Dendritic cell treated with granulocyte-macrophage colony-stimulating factor and Interleukin-4, amounts not matched to agents 40 ng/mL and 50 ng/mL, for 4 days (primary cell): ENCODE results near the gene DNASE2B.
A peak's percentile ranks its signal among the peaks of the same experiment; 100 is the strongest.
"Not testable (repeated sequence)": the region's sequence is repeated elsewhere in the genome, so short reads cannot be mapped to it uniquely, and the experiment has no call there.

Experiments used
- H3K27ac Mint-ChIP-seq: one replicate; pipeline ENCODE4 v1.8.0; 2022; ENCODE audit warnings: mild to moderate bottlenecking, mixed read lengths
- H3K27me3 Mint-ChIP-seq: one replicate; pipeline ENCODE4 v1.8.0; 2022; ENCODE audit warnings: mild to moderate bottlenecking, mixed read lengths
- H3K36me3 Mint-ChIP-seq: one replicate; pipeline ENCODE4 v1.8.0; 2022; ENCODE audit warnings: low read depth, mixed read lengths
- H3K4me1 Mint-ChIP-seq: one replicate; pipeline ENCODE4 v1.8.0; 2022; ENCODE audit warnings: low read depth, mixed read lengths
- H3K4me3 Mint-ChIP-seq: one replicate; pipeline ENCODE4 v1.8.0; 2022; ENCODE audit warnings: mild to moderate bottlenecking, moderate library complexity, mixed read lengths
- H3K9me3 Mint-ChIP-seq: one replicate; pipeline ENCODE4 v1.8.0; 2022; ENCODE audit warnings: mixed read lengths
- intact Hi-C: fragments of 100-400 bp; cut with micrococcal nuclease; formaldehyde crosslinking; loops from one replicate; pipeline ENCODE4 v1.15.0; 2022

The DNASE2B gene

GRCh38 chr1:84434801-84435549 lies 36.7 kb downstream of the DNASE2B start:
- Mint-ChIP-seq H3K36me3 (no peaks in the 10 kb centered on the region), H3K4me3 (no peak overlapping the region), H3K4me1 (peaks cover 18% of the 10 kb centered on the region), H3K27ac (no peak overlapping the region), H3K9me3 (no peaks in the 10 kb centered on the region), H3K27me3 (no peaks in the 10 kb centered on the region)
- intact Hi-C loops: loop anchor here (5.0 to 10.0 kb wide), 5 partner anchors 133 to 500 kb away; partner anchors contain the start of genes SAMD13 and SSX2IP

GRCh38 chr1:84436876-84437655 lies 38.8 kb downstream of the DNASE2B start:
- Mint-ChIP-seq H3K4me1 (peaks cover 6% of the 10 kb centered on the region), H3K27me3 (no peaks in the 10 kb centered on the region), H3K27ac (no peak overlapping the region), H3K9me3 (no peaks in the 10 kb centered on the region), H3K36me3 (no peaks in the 10 kb centered on the region), H3K4me3 (no peak overlapping the region)
- intact Hi-C loops: loop anchor here (5.0 to 10.0 kb wide), 4 partner anchors 255 to 502 kb away; partner anchors contain the start of gene SSX2IP

- Mint-ChIP-seq H3K4me1 (peaks cover 15% of the 10 kb centered on the region), H3K27me3 (no peaks in the 10 kb centered on the region), H3K36me3 (no peaks in the 10 kb centered on the region), H3K27ac (peak overlapping the region; percentile 72), H3K9me3 (peaks cover 14% of the 10 kb centered on the region), H3K4me3 (no peak overlapping the region)
- intact Hi-C loops: loop anchor here (1.0 to 2.0 kb wide), 4 partner anchors 37 to 311 kb away; partner anchors contain the start of gene RPF1
Observed at GRCh38 chr1:84442256-84442655, 44.0 kb downstream of the DNASE2B start.

- Mint-ChIP-seq H3K4me1 (peaks cover 15% of the 10 kb centered on the region), H3K9me3 (peaks cover 14% of the 10 kb centered on the region), H3K27ac (peak overlapping the region; percentile 72)
- H3K27me3 Mint-ChIP-seq, H3K4me3 Mint-ChIP-seq, H3K36me3 Mint-ChIP-seq: not testable (repeated sequence)
- intact Hi-C loops: loop anchor here (1.0 to 2.0 kb wide), 4 partner anchors 36 to 310 kb away; partner anchors contain the start of gene RPF1
Observed at GRCh38 chr1:84442747-84443646, 44.7 kb downstream of the DNASE2B start.

GRCh38 chr1:84448704-84449103 lies 50.4 kb downstream of the DNASE2B start:
- Mint-ChIP-seq H3K4me1 (peaks cover 17% of the 10 kb centered on the region), H3K9me3 (peaks cover 14% of the 10 kb centered on the region)
- H3K4me3 Mint-ChIP-seq, H3K27ac Mint-ChIP-seq, H3K27me3 Mint-ChIP-seq, intact Hi-C loops, H3K36me3 Mint-ChIP-seq: not testable (repeated sequence)

- Mint-ChIP-seq H3K27ac (peak overlapping the region; percentile 45), H3K4me1 (peaks cover 16% of the 10 kb centered on the region), H3K36me3 (no peaks in the 10 kb centered on the region), H3K4me3 (no peak overlapping the region), H3K9me3 (peaks cover 6% of the 10 kb centered on the region), H3K27me3 (no peaks in the 10 kb centered on the region)
- intact Hi-C loops: no loop called here
Observed at GRCh38 chr1:84450910-84451309, 52.6 kb downstream of the DNASE2B start.

GRCh38 chr1:84452436-84452835 lies 54.2 kb downstream of the DNASE2B start:
- Mint-ChIP-seq H3K9me3 (no peaks in the 10 kb centered on the region), H3K27me3 (peaks cover 2% of the 10 kb centered on the region), H3K4me3 (no peak overlapping the region), H3K36me3 (no peaks in the 10 kb centered on the region), H3K27ac (peak overlapping the region; percentile 30), H3K4me1 (peaks cover 16% of the 10 kb centered on the region)
- intact Hi-C loops: no loop called here

- intact Hi-C loops: no loop called here
- Mint-ChIP-seq H3K9me3 (no peaks in the 10 kb centered on the region), H3K27ac (no peak overlapping the region), H3K4me1 (peaks cover 12% of the 10 kb centered on the region), H3K4me3 (no peak overlapping the region), H3K36me3 (no peaks in the 10 kb centered on the region), H3K27me3 (peaks cover 2% of the 10 kb centered on the region)
Observed at GRCh38 chr1:84462118-84462517, 63.8 kb downstream of the DNASE2B start.
